Medulla oblongata (tissue), 1 donor: Measurements from ENCODE around the gene PCNX1.
"Not testable (repeated sequence)": the region's sequence is repeated elsewhere in the genome, so short reads cannot be mapped to it uniquely, and the experiment has no call there.

Experiments
- DNase-seq: peaks from one replicate; pipeline ENCODE4 v3.0.0-alpha.2; 2015; ENCODE audit errors: extremely low spot score

The PCNX1 gene

DNA sequence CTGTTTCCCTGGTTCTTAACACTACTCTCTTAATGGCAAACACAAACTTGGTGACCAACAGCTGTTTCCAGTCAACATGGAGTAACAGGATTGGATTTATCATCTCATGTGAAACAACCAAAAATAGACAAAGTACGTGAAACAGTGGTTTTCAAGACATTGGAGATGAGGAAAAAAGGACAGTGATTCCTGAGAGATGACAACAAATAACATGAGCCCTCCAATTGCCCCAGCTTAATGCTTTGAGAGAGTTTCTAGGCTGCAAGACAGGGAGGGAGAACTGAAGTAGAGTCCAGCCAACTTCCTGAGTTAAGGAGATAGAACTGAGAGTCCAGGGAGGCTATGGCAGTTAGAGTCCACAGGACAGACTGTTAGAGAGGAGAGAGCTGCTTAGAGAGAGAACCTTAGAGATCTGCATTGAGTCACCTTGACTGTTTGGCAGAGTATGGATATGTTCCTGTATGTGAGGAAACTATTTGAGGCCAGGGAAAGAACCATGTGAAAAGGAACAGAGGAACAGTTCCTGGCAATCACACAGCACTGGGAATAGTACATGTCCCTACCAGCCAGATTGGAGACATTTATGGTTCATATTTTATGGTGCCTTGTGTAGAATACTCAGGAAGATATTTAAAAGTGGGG is 106.4 kb downstream of the PCNX1 start:
- no peak for DNase-seq

DNA sequence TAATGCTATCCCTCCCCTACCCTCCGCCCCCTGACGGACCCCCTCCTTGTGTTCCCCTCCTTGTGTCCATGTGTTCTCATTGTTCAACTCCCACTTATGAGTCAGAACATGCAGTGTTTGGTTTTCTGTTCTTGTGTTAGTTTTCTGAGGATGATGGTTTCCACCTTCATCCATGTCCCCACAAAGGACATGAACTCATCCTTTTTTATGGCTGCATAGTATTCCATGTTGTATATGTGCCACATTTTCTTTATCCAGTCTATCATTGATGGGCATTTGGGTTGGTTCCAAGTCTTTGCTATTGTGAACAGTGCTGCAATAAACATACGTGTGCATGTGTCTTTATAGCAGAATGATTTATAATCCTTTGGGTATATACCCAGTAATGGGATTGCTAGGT is 112.7 kb downstream of the PCNX1 start:
- DNase-seq, result not testable (repeated sequence)

DNA sequence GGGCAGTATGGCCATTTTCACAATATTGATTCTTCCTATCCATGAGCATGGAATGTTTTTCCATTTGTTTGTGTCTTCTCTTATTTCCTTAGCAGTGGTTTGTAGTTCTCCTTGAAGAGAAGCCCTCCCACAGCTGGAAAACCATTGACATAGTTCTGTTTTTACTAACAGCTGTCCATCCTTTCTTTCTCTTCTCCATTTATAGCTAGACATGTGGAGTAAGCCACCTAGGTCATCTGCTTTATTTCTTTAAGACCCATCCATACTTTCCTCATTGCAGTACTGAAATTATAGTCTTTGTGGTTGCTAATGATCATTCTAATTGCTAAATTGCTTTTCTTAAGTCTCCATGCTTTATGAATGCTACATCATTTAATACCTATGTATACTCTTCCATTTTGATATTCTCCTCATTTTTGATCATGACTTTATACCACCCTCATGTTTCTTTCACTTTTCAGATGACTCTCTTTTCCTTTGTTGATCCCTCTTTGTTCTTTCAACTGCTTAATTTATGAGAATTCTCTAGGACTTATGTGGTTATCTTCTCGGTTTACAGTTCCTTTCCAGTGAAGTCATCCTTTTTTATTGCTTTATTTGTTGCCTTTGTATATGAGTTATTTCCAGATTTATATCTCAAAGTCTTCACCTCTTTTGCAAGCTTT is 114.2 kb downstream of the PCNX1 start:
- DNase-seq, result no peak

DNA sequence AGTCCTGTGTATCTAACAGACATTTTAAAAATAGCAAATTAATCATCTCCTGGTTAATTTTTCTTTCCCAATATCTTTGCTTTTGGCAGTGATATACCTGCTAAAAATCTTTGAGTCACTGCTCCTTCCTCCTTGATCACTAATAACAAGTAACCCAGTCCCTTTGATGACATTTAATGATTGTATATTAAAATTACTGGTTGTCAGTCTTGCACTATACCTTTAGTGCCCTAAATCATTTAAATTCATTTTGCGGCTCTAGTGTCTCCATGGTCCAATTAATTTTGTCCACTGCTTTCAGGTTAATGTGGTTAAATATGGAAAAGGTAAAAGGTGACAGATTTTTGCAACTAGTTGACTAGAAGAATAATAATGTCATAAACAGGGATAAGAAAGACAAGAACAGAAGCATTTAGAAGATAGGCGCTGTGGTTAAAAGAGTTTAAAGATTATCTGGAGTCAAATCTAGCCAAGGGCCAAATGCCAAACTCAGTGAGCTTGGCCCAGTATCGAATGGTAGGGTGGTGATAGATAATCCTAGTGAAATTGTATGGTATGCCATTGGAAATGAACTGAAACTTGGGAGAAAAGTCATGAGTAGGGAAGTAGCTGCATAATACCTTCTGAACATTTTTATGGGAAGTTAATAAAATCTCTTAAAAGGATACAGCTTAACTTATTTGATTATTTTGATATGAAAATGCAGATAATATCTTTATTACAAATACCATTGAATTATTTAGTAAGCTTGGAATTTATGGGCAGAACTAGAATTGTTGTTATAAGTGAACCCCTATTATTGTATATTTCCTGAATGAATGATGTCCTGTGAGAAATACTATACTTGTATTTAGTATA is 115.0 kb downstream of the PCNX1 start:
- DNase-seq, result no peak

DNA sequence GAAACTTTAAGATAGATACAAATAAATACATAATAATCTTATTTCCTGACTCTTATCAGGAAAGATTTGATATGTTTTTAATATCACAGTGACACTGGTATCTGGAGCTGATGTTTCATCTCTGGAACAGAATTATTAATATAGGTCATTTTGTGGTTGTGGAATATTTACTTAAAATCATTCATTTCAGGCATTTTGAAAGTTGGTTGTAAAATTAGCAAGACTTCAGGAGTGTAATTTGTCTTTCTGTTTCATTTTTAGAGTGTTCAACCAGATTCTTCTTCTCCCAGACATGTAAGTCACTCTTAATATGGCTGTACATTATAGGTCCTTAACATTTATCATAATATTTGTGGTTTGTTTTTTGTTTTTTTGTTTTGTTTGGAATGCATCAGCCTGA is 115.7 kb downstream of the PCNX1 start:
- DNase-seq, result no peak

DNA sequence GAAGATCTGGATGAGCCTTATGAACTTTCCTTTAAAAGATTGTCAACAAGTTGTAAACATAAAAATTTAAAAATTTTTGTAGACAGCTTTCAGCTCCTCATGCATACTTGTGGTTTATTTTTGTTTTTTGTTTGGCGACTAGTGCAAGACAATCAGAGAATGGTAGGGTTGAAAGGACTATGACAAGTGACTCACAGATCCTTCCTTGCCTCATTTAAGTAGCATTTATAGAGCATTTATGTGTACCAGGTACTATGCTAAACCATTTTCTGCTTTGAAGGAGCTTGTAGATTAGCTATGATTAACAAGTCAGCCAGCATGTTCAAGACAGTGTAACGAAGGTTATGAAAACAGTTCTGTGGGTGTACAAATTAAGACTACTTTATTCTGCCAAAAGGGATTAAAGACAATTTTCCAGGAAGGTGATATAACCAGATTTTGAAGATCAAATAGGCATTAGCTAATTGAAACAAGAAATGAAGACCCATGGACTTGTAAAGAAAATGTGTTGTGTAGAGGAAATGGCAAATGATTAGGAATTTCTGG is 122.0 kb downstream of the PCNX1 start:
- DNase-seq, result no peak

DNA sequence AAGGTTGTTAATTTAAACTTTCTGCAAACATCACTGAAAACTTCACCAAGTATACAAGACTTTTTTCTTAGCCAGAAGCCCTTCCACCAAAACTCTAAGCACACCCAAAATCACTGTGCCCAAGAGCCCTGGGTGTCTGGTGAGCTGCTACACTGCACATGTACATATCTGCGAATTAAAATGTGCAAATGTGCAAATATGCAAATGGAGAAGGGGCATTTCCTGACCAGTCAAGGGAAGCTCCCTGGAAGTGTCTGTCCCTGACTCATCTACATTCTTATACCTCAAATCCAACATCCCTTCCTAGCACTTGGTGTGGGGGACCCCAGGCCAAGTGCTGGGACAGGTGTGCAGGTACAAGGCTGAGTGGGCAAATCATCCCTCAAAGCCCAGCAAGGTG is 123.7 kb downstream of the PCNX1 start:
- no peak for DNase-seq

DNA sequence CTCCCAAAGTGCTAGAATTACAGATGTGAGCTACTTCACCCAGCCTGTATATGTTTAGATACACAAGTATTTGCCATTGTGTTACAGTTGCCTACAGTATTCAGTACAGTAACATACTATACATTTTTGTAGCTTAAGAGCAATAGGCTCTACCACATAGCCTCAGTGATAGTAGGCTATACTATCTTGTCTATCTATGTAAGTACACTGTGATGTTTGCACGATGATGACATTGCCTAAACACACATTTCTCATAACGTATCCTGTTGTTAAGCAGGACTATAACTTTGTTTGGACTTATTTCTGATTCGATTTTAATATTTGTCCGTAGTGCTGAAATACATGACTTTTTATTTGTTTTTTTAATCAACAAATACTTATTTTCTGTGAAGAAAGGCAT is 129.2 kb downstream of the PCNX1 start:
- no peak for DNase-seq

DNA sequence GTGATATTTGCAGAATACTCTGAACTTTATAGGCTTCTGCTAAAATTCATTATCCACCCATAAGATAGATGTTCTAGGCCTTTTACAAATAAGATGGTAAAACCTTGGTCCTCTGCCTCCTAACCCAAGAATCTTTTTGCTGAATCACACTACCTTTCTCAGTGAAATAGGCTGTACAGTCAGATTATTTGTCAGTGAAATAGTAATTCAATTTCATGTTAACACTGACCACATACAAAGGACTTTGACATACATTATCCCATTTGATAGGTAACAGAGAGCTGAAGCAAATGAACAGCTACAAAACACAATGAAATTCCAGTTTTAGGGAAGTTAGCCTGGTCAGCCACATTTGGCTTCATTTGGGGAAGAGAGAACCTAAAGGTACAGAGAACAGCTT is 141.1 kb downstream of the PCNX1 start:
- no peak for DNase-seq

DNA sequence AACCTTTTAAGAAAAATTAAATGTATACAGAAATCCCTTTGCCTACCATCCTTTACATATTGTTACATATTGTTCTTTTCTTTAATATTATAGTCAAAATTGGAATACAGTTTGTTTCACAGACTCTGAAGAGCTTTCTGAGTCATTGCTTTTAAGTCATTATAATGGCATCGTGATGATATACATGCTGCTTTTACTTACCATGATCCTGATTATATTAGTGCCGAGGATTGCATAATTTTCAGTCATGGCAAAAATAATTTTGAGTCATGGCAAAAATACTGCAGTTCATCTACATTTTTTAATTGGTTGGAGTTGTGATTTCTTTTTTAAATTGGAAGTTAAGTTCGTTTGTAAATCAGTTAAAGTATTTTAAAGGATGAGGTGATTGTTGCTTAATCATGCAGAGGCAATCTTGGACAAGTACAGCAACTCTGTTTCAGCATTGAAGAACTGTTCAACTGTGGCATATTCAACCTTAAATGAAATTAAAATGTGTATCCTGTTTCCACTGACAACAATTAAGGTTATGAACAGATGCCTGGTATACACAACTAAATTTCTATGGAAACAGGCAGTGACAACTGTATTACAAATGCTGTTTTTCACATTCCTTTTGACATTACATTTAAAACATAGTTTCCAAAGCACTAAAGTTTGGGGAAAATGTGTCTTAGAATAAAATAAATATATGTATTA is 142.3 kb downstream of the PCNX1 start:
- DNase-seq, result no peak

DNA sequence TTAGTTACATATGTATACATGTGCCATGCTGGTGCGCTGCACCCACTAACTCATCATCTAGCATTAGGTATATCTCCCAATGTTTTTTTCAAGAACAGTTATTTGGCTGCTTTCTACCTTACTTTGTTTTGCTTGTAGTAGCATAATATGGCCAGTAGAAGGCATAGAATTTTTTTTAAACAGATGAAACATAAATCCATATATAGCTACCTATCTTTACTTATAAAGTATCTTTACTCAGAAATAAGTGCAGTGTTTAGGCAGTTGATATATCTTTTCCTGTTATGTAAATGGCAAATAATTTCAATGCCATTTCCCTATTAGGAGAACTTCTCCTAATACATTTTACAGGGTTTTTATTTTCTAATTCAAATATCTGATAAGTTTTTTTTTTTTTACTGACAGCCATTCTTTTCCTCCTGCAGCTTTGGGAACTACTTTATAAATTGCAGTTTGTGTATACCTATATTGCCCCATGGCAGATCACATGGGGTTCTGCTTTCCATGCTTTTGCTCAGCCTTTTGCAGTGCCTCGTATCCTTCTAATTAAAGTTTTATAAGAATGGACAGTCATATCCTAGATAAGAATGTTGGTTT is 143.1 kb downstream of the PCNX1 start:
- DNase-seq, result no peak

DNA sequence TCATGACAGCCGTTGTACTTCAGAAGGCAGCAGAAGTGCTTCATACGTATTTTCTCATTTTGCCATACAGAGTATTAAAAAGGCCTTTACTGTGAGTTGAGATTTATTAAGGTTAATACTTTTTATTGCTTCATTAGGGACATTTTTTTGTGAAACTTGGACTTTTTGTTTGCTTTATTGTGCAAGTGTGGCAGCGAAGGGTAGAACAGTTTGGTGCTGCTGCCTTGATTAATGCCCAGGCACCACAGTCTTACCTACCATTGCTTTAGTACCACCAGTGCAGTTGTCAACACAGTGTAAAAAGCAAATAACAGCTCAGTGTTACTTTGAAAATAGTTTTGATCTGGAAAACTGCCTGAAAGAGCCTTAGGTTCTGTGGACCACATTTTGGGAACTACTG is 147.4 kb downstream of the PCNX1 start:
- no peak for DNase-seq

DNA sequence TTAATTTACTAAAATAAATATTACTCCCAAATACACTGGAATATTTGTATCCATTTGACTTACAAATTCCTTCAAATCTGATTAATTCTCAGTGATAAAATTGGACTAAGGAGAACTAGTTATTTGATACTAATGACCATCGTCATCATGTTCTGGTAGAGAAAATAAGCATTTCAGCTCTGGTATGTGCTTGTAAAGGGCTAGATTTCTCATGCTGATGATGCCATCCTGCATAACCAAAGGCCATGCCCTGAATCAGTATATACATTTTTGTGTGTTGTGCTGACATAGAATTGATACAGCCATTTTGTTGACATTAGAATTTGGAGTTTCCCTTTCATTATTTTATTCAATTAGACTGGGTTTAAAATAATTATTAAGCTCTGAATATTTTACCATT is 148.9 kb downstream of the PCNX1 start:
- no peak for DNase-seq

DNA sequence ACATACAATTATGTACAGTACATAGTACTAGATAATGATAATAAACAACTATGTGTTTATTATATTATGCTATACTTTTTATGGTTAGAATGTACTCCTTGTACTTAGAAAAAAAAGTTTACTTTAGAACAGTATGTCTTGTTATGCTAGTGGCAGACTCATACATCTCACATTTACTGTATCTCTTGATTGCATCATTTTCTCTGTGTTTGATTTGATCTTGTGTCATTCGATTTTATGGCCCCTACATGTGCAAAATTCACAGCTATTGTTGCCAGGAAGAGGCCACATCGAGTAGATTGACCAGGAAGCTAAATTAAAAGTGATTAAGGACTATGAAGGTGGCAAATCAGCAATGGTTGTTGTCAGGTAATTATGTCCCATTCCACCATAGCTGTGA is 153.0 kb downstream of the PCNX1 start:
- no peak for DNase-seq

DNA sequence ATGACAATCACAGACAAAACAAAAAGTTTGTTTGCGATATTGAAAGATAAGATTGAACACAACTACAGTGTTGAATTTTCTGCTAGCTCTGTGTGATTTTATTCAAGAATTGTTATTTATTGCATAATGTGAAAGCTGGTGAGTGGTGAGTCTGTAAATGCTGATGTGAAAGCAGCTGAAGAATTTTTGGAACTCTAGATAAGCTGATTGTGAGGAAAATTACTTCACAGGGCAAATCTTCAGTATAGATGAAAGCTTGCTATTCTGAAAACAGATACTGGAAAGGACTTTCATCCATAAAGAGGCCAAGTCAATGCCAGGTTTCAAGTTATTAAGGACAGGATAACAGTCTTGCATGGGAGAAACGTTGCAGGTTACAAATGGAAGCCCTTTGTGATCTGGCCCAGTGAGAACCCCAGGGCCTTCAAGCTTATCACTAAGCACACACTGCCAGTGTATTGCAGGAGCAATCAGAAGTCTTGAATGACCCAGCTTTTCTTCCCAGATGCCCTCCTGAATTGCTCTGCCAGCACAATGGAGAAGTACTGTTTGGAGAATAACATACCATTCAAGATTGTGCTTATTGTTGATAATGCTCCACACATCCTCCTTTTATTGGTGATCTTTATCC is 153.7 kb downstream of the PCNX1 start:
- no peak for DNase-seq

DNA sequence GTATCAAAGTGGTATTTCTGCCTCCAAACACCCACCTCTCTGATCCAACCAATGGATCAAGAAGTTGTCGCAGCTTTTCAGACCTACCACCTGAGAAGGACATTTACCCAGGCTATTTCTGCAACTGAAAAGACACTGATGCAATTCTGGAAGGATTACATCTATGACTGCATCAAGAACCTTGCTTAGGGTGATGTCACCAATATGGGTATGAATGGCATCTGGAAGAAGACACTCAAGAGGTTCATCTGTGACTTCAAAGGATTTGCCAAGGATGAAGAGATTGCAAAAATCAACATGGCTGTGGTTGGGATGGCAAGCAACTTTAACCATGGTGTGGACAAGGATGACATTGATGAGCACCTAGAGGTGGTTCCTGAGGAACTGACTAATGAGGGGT is 154.2 kb downstream of the PCNX1 start:
- DNase-seq, result no peak

DNA sequence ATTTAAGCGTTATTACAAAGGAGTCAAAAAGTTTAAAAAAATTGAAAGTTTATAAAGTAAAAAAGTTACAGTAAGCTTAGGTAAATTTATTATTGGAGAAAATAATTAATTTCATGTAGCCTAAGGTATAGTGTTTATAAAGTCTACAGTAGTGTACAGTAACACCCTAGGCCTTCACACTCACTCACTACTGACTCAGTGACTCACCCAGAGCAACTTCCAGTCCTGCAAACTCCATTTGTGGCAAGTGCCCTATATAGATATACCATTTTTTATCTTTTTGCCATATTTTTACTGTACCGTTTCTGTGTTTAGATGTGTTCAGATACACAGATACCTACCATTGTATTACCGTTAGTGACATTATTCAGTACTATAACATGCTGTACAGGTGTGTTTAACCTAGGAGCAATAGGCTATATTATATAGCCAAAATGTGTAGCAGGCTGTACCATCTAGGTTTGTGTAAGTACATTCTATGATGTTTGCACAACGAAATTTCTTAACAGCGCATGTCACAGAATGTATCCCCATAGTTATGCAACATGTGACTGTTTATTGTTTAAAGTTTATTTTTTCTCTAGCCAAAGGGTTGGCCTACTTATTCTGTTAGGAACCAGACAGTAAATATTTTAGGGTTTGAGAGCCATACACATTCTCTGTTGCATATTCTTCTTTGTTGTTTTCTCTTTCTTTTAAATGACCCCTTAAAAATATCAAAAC is 155.5 kb downstream of the PCNX1 start:
- DNase-seq, result no peak

DNA sequence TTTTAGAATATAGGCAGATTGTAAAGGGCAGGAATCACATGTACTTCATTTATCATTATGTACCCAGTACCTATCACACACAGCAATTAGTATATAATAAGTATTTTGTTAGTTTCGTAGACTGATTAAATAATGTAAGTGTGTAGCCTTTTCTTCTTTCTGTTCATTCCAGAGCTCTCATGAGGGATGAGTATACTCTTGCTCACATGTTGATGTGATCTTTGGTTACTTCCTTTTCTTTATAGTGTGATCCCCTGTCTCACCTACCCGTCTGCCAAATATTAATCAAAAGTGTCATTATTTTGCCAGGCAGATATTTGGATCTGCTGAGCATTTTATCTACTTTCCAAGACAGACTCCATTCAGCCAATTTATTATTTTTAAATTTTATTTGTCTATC is 156.1 kb downstream of the PCNX1 start:
- no peak for DNase-seq

DNA sequence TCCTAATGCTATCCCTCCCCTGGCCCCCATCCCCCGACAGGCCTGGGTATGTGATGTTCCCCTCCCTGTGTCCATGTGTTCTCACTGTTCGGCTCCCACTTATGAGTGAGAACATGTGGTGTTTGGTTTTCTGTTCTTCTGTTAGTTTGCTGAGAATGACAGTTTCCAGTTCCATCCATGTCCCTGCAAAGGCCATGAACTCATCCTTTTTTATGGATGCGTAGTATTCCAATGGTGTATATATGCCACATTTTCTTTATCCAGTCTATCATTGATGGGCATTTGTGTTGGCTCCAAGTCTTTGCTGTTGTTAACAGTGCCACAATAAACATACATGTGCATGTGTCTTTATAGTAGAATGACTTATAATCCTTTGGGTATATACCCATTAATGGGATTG is 157.5 kb downstream of the PCNX1 start:
- not testable (repeated sequence) for DNase-seq

DNA sequence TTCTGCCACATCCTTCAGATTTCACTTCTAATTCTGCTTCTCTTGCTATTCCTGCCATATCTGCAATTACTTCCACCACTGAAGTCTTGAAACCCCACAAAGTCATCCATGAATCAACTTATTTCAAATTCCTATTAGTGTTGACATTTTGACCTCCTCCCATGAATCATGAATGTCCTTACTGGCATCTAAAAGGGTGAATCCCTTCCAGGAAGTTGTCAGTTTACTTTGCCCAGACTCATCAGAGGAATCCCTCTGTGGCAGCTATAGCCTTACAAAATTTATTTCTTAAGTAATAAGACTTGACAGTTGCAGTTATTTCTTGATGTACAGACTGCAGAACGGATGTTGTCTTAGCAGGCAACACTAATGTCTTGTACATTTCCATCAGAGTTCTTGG is 162.9 kb downstream of the PCNX1 start:
- DNase-seq, result no peak

DNA sequence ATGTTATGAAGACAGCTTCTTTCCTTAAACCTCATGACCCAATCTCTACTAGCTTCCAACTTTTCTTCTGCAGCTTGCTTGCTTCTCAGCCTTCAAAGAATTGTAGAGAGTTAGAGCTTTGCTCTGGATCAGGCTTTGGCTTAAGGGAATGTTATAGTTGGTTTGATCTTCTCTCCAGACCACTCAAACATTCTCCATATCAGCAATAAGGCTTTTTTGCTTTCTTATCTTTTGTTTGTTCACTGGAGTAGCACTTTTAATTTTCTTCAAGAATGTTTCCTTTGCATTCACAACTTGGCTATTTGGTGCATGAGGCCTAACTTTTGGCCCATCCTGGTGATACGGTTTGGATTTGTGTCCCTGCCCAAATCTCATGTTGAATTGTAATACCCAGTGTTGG is 163.8 kb downstream of the PCNX1 start:
- no peak for DNase-seq
